Measurements from ENCODE around the gene ACRV1.

Gene ACRV1

DNA sequence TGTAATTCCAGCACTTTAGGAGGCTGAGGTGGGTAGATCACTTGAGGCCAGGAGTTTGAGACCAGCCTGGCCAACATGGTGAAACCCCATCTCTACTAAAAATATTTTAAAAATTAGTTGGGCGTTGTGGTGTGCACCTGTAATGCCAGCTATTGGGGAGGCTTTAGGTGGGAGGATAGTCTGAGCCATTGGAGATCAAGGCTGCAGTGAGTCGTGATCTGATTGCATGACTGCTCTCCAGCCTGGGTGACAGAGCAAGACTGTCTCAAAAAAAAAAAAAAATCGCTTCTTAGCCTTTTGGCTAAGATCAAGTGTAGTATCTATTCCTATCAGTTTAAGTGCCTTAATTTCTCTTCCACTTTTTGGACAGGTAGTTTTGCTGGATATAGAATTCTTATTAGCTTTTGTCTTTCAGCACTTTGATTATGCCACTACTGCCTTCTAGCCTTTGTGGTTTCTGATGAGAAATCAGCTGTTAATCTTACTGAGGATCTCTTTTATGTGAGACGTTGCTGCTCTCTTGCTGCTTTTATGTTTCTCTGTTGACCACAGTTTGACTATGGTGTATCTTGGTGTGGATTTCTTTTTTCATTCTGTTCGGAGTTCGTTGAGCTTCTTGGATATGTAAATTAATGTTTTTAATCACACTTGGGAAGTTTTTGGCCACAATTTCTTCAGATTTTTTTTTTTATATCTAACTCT lies 31.0 kb downstream of the ACRV1 start:
- DNase-seq = no peak

DNA sequence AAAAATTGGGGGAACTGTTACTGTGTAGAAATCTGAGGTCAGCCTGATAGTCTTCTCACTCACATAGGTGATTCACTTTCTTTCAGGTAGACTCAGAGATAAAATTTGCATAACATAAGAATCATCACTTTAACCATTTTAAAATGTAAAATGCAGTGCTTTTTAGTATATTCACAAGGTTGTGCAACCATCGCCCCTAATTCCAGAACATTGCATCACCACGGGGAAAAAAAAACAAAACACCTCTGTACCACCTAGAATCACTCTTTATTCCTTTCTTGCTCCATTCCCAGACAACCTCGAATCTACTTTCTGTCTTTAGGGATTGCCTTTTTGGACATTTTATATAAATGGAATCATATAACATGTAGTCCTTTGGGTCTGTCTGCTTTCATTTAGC lies 34.8 kb downstream of the ACRV1 start:
- DNase-seq = no peak

DNA sequence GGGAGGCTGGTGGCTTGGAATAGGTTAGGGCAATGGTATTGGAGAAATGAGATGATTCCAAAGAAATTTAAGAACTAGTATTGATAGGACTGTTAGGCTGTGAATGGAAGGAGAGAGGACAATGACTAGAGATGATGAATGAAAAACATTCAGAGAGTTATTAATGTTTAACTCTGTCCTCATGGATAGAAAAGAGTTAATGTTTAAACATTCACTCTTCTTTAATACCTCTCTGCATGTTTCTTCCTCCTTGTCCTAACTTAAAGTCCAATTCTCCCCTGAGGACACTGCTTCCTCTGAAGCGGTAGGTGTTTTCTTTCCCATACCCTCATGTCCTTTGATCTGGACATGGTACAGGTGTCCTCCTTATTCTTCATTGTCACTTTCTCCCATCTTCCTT lies 42.3 kb downstream of the ACRV1 start:
- no peak for DNase-seq

DNA sequence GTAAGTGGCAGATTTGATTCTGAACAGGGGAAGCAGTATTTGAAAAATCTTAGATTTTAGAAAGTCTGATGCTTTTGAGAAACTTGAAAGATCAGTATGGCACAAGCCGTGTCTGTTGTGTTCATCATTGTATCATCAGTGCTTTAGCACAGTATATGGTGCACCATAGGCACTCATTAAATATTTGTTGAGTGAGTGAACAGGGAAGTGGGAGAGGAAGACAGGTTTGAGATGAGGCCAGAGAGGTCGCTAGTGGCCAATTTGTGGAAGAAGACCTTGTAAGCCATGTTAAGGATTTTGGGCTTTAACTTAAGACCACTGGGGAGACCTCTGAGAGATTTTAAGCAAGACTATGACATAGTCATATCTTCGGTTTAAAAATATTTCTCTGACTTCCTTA lies 42.8 kb downstream of the ACRV1 start:
- no peak for DNase-seq

DNA sequence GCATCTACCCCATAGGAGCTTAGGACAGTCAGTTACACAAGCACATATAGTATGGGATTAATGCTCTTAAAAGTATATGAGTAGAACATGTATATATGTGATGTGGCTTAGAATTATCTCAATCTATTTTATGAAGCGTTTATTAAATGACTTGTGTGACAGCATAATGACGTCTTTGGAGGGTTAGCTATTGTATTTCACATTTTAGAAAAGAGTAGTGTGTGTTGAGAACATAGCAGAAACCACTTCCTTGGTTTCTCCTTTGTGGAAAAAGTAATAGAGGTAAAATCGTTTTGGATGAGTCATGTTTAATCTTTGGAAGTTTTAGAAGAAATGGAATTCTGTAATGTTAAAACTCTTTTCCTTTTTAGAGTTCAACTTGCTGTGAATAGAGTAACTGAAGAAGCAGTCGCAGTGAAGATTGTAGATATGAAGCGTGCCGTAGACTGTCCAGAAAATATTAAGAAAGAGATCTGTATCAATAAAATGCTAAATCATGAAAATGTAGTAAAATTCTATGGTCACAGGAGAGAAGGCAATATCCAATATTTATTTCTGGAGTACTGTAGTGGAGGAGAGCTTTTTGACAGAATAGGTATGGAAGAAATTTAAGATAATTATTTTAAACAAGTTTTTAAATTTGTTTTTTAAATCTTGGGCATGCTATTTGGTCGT lies 53.3 kb downstream of the ACRV1 start:
- DNase-seq = no peak

DNA sequence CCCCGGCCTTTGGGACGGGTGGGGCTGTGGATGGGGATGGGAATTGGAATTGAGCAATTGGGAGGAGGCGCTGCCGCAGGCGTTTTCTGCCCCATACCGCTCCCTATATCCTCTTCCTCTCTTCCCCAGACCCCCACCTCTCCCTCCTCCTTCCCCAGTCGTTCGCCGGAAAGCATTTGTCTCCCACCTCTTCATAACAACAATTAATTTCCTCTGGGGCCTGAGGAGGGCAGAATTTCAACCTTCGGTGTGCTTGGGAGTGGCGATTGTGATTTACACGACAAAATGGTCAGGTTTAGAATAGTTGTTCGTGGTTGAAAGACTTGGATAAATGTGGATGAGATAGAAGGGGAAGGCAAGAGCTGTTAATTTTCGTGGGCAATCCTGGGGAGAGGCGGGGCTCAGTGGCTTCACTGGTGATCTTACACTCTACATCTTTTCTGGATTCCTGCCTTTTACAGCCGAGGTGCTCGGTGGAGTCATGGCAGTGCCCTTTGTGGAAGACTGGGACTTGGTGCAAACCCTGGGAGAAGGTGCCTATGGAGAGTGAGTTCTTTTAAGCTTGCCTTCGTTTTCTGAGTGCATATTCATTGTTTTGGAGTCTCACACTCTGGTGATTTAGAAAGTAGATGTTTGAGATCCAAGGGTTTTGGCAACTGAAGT lies 54.2 kb downstream of the ACRV1 start:
- DNase-seq = no peak

DNA sequence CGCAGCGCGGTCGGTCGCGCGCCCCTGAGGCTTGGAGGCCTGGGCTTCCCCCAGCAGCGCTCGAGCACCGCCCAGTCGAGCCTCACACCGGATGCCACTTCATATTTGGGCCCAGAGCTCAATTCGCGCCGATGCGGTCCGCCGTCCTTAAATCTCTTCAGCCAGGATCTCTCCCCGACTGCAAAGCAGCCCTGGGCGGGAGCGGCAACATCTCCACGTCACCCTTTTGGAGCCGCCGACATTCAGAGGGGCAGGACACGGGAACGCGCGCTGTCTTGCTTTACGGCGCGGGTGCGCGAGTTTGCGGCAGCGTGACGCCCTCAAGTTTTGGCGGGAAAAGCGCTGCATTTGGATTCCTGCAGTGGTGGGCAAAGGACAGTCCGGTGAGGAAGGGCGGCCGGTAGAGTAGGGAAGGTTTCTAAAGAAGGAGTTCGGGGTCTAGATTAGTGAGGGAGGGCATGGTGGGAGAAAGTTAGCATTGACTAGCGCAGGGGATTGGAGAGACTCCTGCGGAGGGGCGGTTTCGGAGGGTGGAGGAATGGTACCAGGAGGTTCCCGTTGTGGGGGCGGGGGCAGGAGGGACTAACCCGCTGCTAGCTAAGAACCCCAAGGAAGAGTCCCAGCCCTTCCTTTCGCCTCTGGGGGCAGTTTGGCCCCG lies 54.9 kb downstream of the ACRV1 start:
- peak; percentile 37 for DNase-seq

DNA sequence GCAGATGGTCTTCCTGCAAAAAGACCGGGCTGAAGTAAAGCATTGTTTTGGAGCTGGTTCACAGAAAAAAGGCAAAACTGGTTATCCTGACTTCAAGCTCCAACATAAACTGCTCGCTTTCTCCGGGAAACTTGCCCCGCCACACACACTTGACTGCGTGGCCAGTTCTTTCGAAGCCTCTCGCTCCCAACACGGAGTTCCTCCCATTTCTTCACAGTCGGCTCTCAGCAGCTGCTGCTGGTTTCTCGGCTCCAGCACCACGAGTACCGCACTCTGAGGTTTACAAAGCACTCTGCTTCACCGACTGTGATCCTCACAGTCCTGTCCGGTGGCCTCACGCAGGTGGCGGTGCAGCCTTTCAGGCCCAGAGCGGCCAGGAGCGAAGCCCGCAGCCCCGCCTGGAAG lies 55.4 kb downstream of the ACRV1 start:
- no peak for DNase-seq

DNA sequence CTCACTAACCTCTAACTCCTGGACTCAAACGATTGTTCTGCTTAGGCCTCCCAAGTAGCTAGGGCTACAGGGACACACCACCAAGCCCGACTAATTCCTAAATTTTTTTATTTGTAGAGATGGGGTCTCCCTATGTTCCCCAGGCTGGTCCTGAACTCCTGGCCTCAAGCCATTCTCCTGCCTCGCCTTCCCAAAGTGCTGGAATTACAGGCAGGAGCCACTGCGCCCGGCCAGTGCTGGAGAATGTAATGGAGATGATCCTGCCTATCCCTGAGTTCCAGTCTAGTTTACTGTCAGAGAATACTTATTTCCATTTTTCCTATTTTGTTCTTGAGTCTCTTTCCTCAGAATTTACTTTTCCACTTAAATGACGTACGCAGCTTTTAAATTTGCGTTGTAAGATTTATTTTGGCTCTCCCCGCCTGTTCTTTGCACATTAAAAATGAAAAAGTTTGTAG lies 55.9 kb downstream of the ACRV1 start, which contains the start of gene CHEK1:
Gene CHEK1 (plus strand): TSS at position 408 of the 458 bp plus-strand sequence. CDS start 1,606 bp downstream, outside the sequence.
- no peak for DNase-seq

DNA sequence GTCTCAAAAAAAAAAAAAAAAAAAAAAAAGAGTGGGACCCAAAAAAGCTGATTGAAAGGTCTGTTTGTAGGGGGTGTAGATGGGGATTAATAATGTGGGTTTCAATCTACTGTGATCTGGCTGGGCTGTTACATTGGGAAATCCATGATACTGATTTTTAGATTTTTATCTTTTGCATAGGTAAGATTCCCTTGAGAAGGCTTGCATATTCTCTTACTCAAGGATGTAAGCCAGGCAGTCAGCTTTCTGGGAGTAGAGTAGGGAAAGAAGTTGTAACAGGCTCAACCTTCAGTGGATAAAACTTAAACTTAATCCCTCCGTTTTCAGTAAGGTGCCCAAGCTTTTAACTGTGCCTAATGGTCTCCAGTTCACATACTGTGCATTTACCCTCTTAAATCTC lies 57.6 kb downstream of the ACRV1 start:
- DNase-seq = no peak

DNA sequence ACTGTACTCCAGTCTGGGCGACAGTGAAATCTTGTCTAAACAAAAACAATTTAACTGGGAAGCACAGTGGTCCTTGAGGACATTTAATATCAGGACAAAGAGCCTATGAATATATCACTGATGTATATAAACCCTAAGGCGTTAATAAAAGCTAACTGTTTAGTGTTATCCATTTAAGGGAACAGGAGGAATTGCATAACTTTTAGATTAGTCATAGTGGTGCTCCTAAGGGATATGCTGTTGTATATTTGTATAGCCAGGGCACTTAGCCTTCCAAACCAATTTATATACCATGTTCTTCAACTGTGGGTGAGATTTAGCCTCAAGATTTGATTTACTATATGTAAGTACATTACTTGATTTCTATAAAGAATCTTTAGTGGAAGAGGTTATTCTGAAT lies 58.7 kb downstream of the ACRV1 start:
- DNase-seq = no peak
